GM12892 (cell line): Measurements from ENCODE around the gene RNF213.

Experiments
- POLR2A ChIP-seq: IDR thresholded peaks from 2 replicates; pipeline ENCODE4 v1.6.1; 2011; ENCODE audit warnings: low read depth, low read length, control low read depth
- POLR2AphosphoS5 ChIP-seq: IDR thresholded peaks from 2 replicates; pipeline ENCODE4 v1.6.1; 2011; ENCODE audit warnings: low read depth, low read length, control low read depth
- TAF1 ChIP-seq: IDR thresholded peaks from 2 replicates; pipeline ENCODE4 v1.6.1; 2011; ENCODE audit warnings: low read depth, mild to moderate bottlenecking, control low read depth, low read length, borderline replicate concordance

DNA sequence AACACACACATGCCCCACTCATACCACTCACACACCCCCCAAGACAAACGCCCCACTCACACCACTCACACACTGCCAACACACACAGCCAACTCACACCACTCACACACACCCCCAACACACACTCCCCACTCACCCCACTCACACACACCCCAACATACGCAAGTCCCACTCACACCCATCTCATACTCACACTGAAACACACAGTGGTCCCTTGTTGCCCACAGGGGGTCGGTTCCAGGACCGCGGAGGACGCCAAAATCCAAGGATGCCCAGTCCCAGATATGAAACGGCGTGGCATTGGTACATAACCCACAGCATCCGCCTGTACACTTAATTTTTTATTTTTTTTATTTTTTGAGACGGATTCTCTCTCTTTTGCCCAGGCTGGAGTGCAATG, 20.9 kb downstream of the RNF213 start:
- TF ChIP-seq POLR2AphosphoS5 (no peak), TAF1 (no peak), POLR2A (no peak)
